Measurements from ENCODE around the gene GPR137.

DNA sequence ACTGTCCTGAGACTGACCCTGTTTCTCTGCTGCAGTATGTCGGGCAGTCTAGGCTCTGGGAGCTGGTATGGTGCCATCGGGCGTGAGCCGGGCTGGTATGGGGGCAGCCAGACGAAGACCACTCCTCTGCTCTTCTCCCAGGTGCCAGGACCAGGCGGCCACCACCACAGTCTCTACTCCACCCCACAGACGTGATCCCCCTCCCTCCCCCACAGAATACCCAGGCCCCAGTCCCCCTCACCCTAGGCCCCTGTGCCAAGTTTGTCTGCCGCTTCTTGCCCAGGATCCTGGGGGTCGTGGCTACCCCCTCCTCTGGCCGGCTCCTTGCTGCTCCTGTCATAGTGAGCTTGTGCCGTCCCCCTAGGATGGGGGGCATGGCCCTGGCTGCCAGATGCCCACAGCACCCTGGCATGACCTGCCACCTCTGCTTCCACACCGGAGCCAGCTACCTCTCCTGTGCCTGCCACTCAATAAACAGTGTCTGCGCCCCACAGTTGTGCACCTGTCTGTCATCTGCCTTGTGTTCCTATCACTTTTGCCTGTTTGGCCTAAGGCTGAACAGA, 3.4 kb downstream of the GPR137 start:
- TF ChIP-seq, protein P1, sequence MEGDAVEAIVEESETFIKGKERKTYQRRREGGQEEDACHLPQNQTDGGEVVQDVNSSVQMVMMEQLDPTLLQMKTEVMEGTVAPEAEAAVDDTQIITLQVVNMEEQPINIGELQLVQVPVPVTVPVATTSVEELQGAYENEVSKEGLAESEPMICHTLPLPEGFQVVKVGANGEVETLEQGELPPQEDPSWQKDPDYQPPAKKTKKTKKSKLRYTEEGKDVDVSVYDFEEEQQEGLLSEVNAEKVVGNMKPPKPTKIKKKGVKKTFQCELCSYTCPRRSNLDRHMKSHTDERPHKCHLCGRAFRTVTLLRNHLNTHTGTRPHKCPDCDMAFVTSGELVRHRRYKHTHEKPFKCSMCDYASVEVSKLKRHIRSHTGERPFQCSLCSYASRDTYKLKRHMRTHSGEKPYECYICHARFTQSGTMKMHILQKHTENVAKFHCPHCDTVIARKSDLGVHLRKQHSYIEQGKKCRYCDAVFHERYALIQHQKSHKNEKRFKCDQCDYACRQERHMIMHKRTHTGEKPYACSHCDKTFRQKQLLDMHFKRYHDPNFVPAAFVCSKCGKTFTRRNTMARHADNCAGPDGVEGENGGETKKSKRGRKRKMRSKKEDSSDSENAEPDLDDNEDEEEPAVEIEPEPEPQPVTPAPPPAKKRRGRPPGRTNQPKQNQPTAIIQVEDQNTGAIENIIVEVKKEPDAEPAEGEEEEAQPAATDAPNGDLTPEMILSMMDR (IDR thresholded peaks at IDR 0.05) = no peak
- TF ChIP-seq EP300 (IDR thresholded peaks at IDR 0.05) = no peak

All from tibial nerve (tissue), 4 donors.